Colonic mucosa (tissue), 4 donors: Measurements from ENCODE around the gene PJVK. TPM values are rescaled to one million over a fixed set of nuclear protein-coding genes. Genes with fewer than 3 reads are reported as not detected.
A peak's percentile ranks its signal among the peaks of the same experiment; 100 is the strongest.

Source experiments
- DNase-seq: peaks from one replicate; pipeline ENCODE4 v3.0.0-alpha.2; 2020
- H3K27ac ChIP-seq: fragments of 200-600 bp; one replicate; pipeline ENCODE4 v1.8.0; 2021
- H3K27me3 ChIP-seq: fragments of 200-600 bp; one replicate; pipeline ENCODE4 v1.8.0; 2021
- H3K36me3 ChIP-seq: fragments of 200-600 bp; one replicate; pipeline ENCODE4 v1.8.0; 2021
- H3K4me1 ChIP-seq: fragments of 200-600 bp; one replicate; pipeline ENCODE4 v1.8.0; 2021; ENCODE audit warnings: mild to moderate bottlenecking
- H3K4me3 ChIP-seq: fragments of 200-600 bp; one replicate; pipeline ENCODE4 v1.8.0; 2021
- H3K9ac ChIP-seq, 2 donors: one replicate each; pipeline ENCODE4 v1.7.0; 2013; ENCODE audit warnings: control low read depth in 2 of 2, low read depth in 2 of 2, low read length in 2 of 2
- H3K9me3 ChIP-seq: fragments of 200-600 bp; one replicate; pipeline ENCODE4 v1.8.0; 2021
- intact Hi-C: fragments of 100-400 bp; cut with DNase I; formaldehyde crosslinking; loops from one replicate; pipeline ENCODE4 v1.14.1; 2022
- total RNA-seq, 2 donors: library from RNA; stranded (reverse); fragmentation: NEBNext Ultra II Directional in 1 of 2; extraction: Animal tissue kit (Norgen Biotek cat#: 25700) in 1 of 2; gene quantifications; one replicate each; pipeline ENCODE4 v1.2.1, GENCODE V29; 2021
- TF ChIP-seq, protein P1 (sequence below): fragments of 200-600 bp; IDR thresholded peaks from one replicate; pipeline ENCODE4 v1.8.0; 2022; ENCODE audit warnings: antibody characterized with exemption, mild to moderate bottlenecking
- donor health status: healthy.
- donor health status: DM: no; HTN: no; CAD: no.
- donor health status: DM: no; HTN: no; CAD: no.

The PJVK gene
- total RNA-seq, 2 donors from 2014 or later: 0.96 to 1.8 TPM

DNA sequence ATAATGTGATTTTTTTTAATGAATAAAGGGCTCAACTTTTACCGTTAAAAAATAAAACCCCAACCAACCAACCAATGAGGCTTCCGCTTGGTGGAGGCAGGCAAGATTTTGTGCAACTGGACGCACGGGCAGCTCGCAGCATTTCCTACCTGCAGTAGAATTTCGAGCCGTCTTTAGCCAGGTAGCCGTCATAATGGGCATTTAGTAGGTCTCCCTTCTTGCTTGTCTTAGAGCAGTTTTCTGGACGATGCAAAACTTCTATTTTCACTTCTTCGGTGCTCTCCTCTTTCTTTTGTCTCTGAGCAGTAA is 26.9 kb downstream of the PJVK start:
- Histone ChIP-seq H3K36me3 (no peaks in the 10 kb centered on the region), H3K4me1 (peaks cover 16% of the 10 kb centered on the region), H3K9me3 (no peaks in the 10 kb centered on the region), H3K27ac (peak overlapping the region; percentile 97), H3K4me3 (peak overlapping the region; percentile 42), H3K9ac (peak overlapping the region; percentile 76 to 98), H3K27me3 (no peaks in the 10 kb centered on the region)
- TF ChIP-seq, protein P1, sequence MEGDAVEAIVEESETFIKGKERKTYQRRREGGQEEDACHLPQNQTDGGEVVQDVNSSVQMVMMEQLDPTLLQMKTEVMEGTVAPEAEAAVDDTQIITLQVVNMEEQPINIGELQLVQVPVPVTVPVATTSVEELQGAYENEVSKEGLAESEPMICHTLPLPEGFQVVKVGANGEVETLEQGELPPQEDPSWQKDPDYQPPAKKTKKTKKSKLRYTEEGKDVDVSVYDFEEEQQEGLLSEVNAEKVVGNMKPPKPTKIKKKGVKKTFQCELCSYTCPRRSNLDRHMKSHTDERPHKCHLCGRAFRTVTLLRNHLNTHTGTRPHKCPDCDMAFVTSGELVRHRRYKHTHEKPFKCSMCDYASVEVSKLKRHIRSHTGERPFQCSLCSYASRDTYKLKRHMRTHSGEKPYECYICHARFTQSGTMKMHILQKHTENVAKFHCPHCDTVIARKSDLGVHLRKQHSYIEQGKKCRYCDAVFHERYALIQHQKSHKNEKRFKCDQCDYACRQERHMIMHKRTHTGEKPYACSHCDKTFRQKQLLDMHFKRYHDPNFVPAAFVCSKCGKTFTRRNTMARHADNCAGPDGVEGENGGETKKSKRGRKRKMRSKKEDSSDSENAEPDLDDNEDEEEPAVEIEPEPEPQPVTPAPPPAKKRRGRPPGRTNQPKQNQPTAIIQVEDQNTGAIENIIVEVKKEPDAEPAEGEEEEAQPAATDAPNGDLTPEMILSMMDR: no peak
- peak; percentile 29 for DNase-seq
- intact Hi-C loops: no loop called here

DNA sequence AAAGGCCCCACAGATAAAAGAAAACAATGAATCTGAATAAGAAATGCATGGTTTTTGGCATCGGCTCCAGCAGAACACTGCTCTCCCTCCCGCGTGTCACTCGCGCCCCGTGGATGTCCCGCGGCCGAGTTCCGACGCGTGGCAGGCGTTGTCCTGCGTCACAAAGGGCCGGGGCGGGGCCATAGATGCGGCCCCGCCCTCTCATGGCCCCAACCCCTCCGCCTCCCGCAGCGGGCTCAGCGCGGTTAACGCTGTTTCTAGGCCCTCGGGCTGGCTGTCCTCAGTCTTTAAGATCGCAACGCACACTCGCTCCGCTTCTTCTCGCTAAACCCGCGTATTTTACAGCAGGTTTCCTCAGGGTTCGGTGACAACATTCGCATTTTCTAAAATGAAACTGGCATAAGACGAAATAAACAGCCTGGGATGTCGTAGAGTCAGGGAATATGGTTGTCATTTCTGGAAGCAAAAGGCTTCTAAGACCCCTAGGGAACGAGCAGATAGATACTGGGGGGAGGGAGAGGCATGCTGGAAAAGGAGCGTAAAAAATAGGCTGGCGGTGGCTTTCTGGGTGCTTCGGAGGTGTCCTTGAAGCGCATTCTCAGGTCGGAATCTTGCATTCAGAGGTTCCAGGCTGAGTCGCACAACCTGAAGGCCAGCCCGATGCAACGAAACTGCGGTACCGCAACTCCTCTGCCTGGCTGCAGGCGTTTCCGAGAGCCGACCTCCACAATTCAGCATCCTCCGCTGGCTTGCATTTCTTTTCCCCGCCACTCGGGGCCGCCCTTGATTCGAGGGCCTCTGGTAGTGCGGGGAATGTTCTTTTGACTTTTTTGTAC is 27.5 kb downstream of the PJVK start, which contains the start of gene FKBP7:
Gene FKBP7, minus strand, starts transcription at position 162 of the 836 bp plus-strand sequence. Its CDS starts 101 bp downstream, at position 61.
- DNase-seq: peak; percentile 90
- peak within 1 kb of the TSS; percentile 42 for H3K4me3 ChIP-seq
- peak within 1 kb of the TSS; percentile 97 for H3K27ac ChIP-seq
- peaks cover 16% of the 10 kb centered on the region for H3K4me1 ChIP-seq
- peak within 1 kb of the TSS; percentile 76 to 98 for H3K9ac ChIP-seq
- H3K9me3 ChIP-seq: no peaks in the 10 kb centered on the region
- H3K36me3 ChIP-seq: no peaks in the 10 kb centered on the region
- intact Hi-C loops: no loop called here
- TF ChIP-seq, protein P1: peak; percentile 67
- H3K27me3 ChIP-seq: no peaks in the 10 kb centered on the region

DNA sequence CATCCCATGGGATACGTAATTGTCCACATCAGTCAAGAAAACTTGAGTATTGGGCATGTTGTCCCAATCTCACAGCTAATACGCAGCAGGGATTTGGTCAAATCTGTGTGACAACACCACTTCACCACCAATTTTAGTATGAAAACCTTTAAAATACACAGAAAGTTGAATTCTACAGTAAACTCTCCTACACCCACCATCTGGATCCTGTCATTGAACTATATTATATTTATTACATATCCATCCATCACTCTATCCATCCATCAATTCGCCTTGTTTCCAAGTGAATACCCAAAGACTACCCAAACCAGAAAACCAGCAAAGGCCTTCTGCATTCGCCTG is 28.1 kb downstream of the PJVK start:
- H3K9ac ChIP-seq: peak overlapping the region; percentile 25 to 98
- H3K9me3 ChIP-seq: no peaks in the 10 kb centered on the region
- intact Hi-C loops: no loop called here
- peaks cover 16% of the 10 kb centered on the region for H3K4me1 ChIP-seq
- no peaks in the 10 kb centered on the region for H3K27me3 ChIP-seq
- no peaks in the 10 kb centered on the region for H3K36me3 ChIP-seq
- no peak for DNase-seq
- TF ChIP-seq, protein P1: no peak
- peak overlapping the region; percentile 42 for H3K4me3 ChIP-seq
- peak overlapping the region; percentile 97 for H3K27ac ChIP-seq

DNA sequence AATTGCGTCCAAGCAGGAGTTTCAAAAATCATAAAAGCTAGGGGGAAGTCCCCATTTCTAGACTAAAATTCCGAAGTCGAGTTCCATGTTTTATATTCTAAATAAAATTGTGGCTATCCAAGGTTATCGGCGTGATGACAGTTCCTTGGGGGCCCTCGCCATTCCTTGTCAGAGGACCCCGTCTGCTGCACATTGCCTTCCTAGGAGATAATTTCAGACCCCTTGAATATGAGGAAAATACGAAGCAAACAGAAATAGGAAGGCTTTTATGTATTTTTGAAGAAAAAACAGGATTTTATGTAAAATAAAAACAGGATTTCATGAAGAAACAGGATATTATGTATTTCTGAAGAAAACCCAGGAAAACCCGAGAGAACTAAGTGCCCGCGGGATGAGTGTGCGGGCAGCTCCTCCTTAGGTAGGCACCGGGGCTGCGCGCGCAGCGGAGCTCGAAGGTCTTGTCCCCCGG is 28.6 kb downstream of the PJVK start:
- H3K4me3 ChIP-seq: peak overlapping the region; percentile 78
- H3K27me3 ChIP-seq: no peaks in the 10 kb centered on the region
- H3K9ac ChIP-seq: peak overlapping the region; percentile 70 to 98
- no peaks in the 10 kb centered on the region for H3K36me3 ChIP-seq
- H3K27ac ChIP-seq: peak overlapping the region; percentile 97
- peaks cover 16% of the 10 kb centered on the region for H3K4me1 ChIP-seq
- no peak for DNase-seq
- TF ChIP-seq, protein P1: no peak
- intact Hi-C loops: no loop called here
- H3K9me3 ChIP-seq: no peaks in the 10 kb centered on the region

DNA sequence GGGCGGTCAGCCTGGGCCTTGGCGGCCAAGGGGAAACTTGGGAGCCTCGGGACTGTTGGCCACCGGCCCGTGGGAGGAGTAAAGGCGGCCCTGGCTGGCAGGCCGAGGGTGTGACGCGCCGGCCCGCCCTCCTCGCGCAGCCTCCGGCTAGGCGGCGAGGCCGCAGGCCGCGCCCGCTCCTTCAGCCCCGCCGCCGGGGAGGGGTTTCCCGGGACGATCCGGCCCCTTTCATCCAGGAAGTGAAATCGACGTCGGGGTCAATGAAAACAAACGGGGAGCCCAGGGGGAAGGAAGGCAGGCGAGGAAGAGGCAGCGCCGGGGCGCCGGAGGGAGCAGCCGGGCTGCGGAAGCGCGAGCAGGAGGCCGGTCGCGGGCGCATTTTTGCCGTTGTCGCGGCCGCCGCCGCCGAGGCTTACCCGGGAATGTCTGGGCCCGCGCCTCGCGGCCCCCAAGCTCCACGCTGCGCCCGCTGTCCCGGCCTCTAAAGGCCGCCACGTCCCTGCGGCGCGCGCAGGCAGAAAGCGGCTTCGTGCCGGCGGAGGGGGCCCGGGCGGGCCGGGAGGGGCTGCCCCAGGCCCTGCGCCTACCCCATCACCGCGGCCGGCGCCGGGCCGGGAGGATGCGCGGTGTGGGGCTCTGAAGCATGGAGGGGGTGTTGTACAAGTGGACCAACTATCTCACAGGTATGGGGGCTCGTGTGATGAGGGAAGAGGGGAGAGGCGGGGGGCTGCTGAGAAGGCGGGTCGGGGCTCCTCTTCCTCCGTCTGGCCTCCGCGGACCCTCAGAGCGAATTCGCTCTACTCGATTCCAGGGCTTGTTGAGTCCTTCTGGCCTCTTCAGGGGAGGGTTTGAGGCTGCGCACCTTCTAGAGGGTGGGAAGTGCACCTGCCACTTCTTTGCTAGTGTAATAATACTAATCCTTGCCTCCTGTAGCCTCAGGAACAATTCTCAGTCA is 29.3 kb downstream of the PJVK start, which contains the start of gene PLEKHA3:
Gene PLEKHA3, plus strand, starts transcription at position 231 of the 955 bp plus-strand sequence. Its CDS starts 413 bp downstream, at position 644.
- Histone ChIP-seq H3K4me1 (peaks cover 16% of the 10 kb centered on the region), H3K27ac (peak within 1 kb of the TSS; percentile 97), H3K27me3 (no peaks in the 10 kb centered on the region), H3K36me3 (no peaks in the 10 kb centered on the region), H3K9ac (peak within 1 kb of the TSS; percentile 70 to 98), H3K9me3 (no peaks in the 10 kb centered on the region), H3K4me3 (peak within 1 kb of the TSS; percentile 78)
- TF ChIP-seq, protein P1: no peak
- DNase-seq: peak; percentile 96
- intact Hi-C loops: no loop called here
